Erythroblast (primary cell): ENCODE measurements around the gene TOX4.
"Not testable (repeated sequence)": the region's sequence is repeated elsewhere in the genome, so short reads cannot be mapped to it uniquely, and the experiment has no call there.

Experiments
- DNase-seq, 2 experiments: peaks; one replicate each; lab custom pipeline; 2025; lab: John Stamatoyannopoulos, UW
- GATA1 ChIP-seq: IDR thresholded peaks from 2 replicates; pipeline ENCODE4 v1.6.1; 2011; ENCODE audit warnings: low read depth, mild to moderate bottlenecking, control low read depth, low read length, moderate library complexity
- POLR2A ChIP-seq: IDR thresholded peaks from 2 replicates; pipeline ENCODE4 v1.6.1; 2011; ENCODE audit warnings: mild to moderate bottlenecking, low read length

TOX4 gene

GRCh38 chr14:21476925-21477681 is at the start of gene TOX4, which contains the start of gene RAB2B:
Gene TOX4 (plus strand): TSS chr14:21477195. CDS start chr14:21477279, 84 bp downstream.
Gene RAB2B (minus strand): TSS chr14:21476959. CDS start chr14:21476872, 87 bp downstream.
- TF ChIP-seq GATA1 (no peak), POLR2A (peak; percentile 81)
- DNase-seq = peak; percentile 98

- no peak for DNase-seq
- no peak for TF ChIP-seq GATA1
Measured at GRCh38 chr14:21428930-21429329, 48.1 kb upstream of the TOX4 start.

- TF ChIP-seq GATA1 = no peak
- no peak for TF ChIP-seq POLR2A
- DNase-seq = no peak
Measured at GRCh38 chr14:21431126-21431525, 45.9 kb upstream of the TOX4 start.

- DNase-seq = no peak
- TF ChIP-seq POLR2A = no peak
- no peak for TF ChIP-seq GATA1
Measured at GRCh38 chr14:21436567-21437062, 40.4 kb upstream of the TOX4 start.

GRCh38 chr14:21437063-21437901 is 39.7 kb upstream of the TOX4 start:
- peak; percentile 99 for DNase-seq
- TF ChIP-seq GATA1 (no peak), POLR2A (peak; percentile 64)

GRCh38 chr14:21440859-21441258 is 36.1 kb upstream of the TOX4 start:
- DNase-seq = peak in 1 of 2 experiments; percentile 25
- TF ChIP-seq GATA1 (no peak), POLR2A (no peak)

- DNase-seq = not testable (repeated sequence)
Measured at GRCh38 chr14:21442657-21443056, 34.3 kb upstream of the TOX4 start.

GRCh38 chr14:21449899-21450216 is 27.1 kb upstream of the TOX4 start:
- DNase-seq = no peak
- TF ChIP-seq POLR2A (no peak), GATA1 (no peak)

- TF ChIP-seq POLR2A = no peak
- no peak for TF ChIP-seq GATA1
- DNase-seq = peak; percentile 45 to 49
Measured at GRCh38 chr14:21454843-21455544, 22.0 kb upstream of the TOX4 start.

GRCh38 chr14:21455592-21455911 is 21.4 kb upstream of the TOX4 start:
- peak; percentile 75 to 83 for DNase-seq
- TF ChIP-seq POLR2A = no peak
- TF ChIP-seq GATA1 = no peak

- peak; percentile 100 for DNase-seq
- TF ChIP-seq POLR2A (peak; percentile 85), GATA1 (no peak)
Measured at GRCh38 chr14:21455912-21456667, 20.9 kb upstream of the TOX4 start, which contains the start of gene CHD8. Gene CHD8 (minus strand): TSS chr14:21456123. CDS start chr14:21431643, 24,480 bp downstream.

GRCh38 chr14:21467616-21468015 is 9.4 kb upstream of the TOX4 start:
- DNase-seq = no peak
- TF ChIP-seq GATA1 (no peak), POLR2A (no peak)

GRCh38 chr14:21475767-21476522 is 1.1 kb upstream of the TOX4 start:
- TF ChIP-seq POLR2A = no peak
- TF ChIP-seq GATA1 = no peak
- DNase-seq = peak; percentile 31 to 46
